Germinal center (tissue), 1 donor: ENCODE measurements around the gene COG8.
A peak's percentile ranks its signal among the peaks of the same experiment; 100 is the strongest.
"Not testable (repeated sequence)": the region's sequence is repeated elsewhere in the genome, so short reads cannot be mapped to it uniquely, and the experiment has no call there.

Experiments
- DNase-seq: peaks from one replicate; pipeline ENCODE4 v3.0.0; 2012; ENCODE audit warnings: mixed read lengths, low spot score

Gene COG8

DNA sequence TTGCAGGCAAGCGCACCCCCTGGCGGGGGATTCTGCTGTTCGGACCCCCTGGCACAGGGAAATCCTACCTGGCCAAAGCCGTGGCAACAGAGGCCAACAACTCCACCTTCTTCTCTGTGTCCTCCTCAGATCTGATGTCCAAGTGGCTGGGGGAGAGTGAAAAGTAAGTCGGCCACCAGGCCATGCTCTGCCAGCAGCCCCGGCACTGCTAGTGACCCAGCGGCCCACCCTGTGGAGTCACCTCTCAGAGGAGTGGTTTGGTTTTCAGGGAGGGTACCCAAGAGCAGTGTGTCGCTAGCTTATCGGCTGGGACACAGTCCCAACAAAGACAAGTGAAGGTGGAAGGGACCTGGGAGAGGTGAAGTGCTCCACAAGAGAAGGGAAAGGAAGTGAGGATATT, 20.0 kb downstream of the COG8 start:
- no peak for DNase-seq

DNA sequence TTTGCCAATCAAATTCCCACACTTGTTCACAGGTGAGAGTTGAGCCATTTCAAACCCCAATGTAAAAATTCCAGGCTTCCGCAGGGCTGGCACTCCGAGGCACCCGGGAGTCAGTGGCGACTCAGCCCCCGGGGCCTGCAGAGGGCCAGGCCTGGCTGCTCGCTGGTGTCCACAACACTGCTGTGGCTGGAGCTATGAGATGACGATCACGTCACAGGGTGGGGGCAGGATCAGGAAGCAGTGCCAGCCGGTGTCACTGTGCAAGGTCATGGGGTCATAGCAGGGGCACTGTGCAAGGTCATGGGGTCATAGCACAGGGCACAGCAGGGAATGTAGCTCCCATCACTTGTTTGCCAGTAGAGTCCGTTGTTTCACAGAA, 20.5 kb downstream of the COG8 start:
- DNase-seq, result no peak

DNA sequence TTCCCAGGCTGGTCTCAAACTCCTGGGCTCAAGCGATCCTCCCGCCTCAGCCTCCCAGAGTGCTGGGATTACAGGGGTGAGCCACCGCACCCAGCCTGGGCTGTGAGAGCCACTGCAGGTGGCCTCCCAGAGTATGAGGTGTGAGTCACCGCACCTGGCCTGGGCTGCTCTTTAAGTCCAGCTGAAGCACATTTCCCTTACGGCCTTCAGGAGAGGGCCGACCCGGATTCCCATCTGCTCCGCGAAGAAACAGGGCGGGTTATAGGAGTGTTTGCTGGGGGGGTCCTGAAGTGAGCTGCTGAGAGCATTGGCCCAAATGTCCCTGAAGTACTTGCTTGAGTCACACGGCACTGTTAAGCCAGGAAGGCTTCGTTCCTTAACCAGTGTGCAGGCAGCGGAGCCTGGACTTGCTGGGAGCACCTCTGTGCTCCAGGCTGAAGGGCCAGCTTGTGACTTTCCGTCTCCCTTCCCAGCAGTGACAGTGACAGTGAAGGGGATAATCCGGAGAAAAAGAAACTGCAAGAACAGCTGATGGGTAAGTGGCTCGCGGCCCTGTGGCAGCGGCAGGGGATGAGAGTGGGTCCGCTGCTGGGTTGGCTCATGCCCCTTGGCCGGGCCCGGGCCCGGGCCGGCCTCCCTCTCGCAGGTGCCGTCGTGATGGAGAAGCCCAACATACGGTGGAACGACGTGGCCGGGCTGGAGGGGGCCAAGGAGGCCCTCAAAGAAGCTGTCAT, 21.0 kb downstream of the COG8 start:
- no peak for DNase-seq

DNA sequence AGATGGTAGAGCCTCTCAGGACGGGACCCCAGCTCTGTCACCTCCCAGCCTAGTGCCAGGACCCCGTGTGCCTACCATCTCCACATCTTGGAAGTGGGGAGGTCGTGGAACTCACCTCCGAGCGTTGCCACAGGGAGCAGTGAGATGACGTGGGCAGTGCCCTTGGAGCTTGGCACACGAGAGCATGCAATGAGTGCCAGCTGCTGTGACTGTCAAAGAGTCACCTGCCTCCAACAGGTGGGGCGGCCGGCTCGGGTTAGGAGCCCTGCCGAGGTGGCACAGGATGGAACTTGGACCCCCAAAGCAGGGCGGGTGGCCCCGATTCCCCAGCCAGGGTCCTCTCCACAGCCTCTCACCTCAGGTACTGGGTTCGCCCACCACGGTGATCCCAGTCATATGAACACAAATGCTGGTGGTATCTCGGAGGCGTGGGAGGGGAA, 22.7 kb downstream of the COG8 start:
- no peak for DNase-seq

DNA sequence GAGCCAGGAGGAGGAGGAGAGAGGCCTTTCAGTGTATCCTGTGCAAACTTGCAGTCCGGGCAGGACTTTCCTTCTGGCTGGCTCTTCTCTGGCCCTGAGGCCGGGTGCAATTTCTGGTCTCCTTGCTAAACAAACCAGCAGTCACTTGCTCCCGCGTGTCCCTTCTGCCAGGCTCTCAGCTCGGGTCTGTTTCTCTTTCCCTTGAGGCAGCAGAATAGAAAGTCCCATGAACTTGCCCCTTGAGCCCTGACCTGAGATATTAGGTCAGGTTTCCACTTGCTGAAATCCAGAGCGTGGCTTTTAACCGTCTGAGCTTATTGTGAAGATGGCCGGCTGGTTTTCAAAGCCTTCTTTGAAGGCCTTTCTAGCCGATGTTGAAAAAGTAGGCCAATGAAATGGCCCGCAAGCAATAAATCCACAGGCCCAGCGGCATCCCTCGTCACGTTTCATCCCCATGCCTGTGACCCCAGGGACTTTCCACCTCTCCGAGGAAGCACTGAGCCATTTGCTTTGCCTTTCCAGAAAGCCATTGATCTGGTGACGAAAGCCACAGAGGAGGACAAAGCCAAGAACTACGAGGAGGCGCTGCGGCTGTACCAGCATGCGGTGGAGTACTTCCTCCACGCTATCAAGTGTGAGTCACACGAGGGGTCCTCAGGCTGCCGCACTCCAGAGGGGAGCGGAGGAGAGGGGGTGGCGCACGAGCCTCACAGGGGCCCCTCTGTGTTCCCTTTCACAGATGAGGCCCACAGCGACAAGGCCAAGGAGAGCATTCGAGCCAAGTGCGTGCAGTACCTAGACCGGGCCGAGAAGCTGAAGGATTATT, 23.7 kb downstream of the COG8 start:
- DNase-seq, result no peak

DNA sequence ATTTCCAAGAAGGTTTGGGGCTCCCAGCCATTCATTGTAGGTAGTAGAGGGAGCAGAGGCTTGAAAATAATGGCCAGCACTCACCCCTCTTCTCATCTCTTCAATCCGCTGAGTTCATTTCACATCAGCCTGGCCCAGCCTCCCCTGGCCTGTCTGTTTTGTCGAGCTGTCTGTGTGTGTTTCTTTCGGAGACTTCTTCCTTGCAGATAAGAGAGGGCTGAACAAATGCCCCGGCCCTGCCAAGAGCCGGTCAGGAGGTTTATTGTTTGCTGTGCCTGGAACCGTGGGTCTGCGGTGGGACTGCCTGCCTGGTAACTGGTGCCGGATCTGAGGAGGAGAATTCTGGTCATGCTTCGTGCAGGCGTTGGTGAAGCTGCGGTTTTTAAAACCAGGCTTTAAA, 24.8 kb downstream of the COG8 start:
- no peak for DNase-seq

DNA sequence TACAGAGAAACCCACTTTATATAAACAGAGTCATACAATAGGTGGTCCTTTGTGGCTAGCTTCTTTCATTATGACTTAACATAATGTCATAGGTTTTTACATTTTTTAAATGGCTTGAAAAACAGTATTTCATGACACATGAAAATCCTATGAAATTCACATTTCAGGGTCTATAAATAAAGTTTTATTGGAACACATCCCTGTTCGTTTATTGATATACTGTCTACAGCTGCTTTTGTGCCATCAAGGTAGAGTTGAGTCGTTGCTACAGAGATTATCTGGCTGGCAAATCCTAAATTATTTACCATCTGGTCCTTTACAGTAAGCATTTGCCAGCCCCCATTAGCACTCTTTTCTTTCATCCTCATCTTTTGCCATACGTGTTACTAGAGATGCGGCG, 25.9 kb downstream of the COG8 start:
- no peak for DNase-seq

DNA sequence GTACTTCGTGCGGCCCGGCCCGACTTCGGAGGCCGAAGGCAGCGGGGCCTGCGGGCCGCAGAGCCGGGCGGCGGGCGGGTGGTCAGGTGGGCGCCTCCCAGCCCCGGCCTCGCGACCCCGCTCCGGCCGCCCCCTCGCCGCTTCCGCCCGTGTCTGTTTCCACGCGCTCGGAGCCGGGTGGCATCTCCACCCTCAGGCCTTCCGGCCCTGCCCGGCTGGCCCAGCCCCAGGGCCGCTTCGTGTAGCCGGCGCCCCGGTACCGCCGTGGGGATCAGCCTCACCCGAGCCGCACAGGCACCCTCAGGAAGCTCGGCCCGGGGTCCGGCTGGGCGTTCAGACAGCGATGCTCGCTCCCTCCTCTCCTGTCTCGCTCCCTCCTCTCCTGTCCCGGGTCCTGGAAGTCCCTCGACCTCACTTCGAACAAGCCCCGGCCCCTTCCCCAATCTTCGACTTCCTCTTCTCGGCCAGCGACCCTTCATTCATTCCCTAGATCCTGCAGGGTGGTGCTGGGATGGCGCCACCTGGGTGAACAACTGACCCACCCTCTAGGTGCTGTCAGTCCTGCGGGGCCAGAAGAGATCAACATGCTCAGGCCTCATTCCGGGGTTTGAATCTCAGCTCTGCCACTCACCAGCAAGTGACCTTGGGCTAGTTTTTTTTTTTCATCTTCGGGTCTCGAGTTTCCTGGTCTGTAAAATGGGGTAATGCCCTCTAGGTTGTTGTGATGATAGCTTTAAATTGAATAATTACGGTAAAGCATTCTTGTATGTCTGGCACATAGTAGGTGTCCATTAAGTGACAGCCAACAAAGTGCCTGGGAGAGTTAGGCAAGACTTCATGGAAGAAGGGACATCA, 27.6 kb downstream of the COG8 start:
- DNase-seq, result peak; percentile 60

DNA sequence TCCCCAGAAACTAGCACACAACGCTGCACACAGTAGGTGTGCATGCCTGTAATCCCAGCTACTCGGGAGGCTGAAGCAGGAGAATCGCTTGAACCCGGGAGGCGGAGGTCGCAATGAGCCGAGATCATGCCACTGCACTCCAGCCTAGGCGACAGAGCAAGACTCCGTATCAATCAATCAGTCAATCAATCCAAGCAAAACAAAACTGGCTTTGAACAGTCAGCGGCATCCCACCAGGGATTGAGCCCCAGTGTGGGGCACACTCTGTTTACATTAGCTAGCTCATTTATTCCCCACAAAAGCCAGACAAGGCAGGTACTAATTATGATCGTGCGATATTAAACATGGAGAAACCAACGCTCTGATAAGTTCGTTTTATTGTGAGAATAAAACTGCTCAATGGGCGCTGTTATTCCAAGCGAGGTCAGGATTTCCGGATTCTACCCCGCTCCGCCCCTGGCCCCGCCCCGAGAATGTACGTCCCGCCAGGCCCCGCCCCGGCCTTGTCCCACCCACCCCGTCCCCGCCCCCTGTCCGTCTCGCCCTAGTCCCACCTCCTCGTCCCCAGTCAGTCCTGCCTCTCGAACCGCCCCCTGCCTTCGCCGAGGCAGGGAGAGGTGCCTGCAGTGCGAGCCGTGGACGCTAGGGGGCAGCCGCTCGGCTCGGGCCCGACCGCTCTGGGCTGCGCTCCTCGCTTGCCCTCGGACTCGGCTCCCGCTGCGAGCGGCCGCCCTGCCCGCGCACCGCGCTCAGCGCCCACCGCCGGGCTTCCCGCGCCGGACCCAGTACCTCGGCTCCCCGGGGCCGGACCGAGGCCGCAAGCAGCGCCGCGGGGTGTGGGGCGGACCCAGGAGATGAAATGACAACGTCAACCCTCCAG, 28.5 kb downstream of the COG8 start, which contains the start of gene VPS4A:
Gene VPS4A, plus strand, starts transcription at position 698 of the 880 bp plus-strand sequence. Its CDS starts 162 bp downstream, at position 860.
- peak; percentile 98 for DNase-seq

DNA sequence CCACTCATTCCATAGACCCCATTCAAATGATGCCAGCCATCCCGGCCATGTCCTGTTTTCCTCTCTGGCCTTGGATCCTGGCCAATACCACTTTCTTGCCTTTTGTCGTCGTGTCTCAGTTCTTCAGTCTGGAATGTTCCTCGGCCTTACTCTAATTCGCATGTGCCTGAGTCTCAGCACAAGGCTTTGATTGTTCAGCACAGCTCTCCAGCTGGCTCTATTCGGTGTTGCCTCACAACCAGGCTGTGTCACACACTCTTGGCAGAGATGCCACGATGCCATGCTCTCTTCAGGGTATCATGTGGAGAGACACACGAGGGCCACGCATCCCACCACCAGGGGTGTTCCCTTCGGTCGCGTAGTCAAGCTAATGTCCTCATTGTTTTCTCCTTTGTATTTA, 30.0 kb downstream of the COG8 start:
- no peak for DNase-seq

DNA sequence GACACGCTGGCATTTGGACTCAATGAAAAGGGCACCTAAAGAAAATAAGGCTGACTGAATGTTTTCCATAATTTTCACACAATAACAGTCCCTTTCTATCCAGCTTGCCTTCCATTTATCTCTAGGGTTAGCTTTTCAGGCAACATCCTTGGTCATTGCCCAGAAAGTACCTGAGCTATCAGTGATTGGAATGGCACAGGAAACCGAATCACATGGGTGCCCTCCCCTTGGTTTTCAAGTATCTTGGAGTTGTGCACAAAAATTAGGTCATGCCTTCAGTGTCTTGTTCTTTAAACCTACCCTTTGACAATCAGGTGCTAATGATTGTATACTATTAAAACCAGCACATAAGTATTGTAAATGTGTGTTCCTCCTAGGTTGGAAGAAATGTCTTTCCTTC, 31.5 kb downstream of the COG8 start:
- no peak for DNase-seq

DNA sequence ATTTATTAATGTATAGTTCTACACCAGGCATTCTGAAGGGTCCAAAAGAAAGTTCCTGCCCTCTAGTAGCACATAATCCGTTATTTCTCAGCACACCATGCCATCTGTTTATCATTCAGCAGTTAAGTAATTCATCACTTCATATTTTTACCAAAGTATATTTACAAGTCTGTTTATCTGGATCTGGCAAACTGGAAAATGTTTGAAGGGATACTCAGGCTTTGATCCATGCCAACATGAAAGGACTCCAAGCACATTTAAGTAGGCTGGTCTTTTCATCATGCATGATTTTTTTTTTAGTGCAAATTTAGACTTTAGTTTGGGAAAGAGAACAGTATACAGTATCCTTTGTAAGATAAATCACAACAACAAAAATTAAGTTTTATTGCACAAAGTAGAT, 32.3 kb downstream of the COG8 start:
- no peak for DNase-seq

DNA sequence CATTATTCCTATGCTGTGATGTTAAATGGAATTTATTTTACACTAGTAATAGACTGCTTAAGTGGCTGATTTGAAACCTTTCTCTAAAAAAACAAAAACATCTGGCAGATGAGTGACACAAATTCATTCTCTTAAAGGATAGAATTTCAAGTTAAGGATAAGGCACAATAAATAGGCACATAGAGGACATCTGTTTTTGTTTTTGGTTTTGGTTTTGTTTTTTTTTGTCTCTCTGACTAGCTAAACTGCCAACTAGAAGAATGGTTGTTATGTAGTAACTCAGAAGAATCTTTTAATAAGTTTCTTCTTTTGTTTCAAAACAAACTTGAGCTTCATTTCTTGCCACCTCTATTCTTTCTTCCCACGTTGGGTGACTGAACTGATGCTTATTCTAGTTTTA, 33.3 kb downstream of the COG8 start:
- DNase-seq, result no peak

DNA sequence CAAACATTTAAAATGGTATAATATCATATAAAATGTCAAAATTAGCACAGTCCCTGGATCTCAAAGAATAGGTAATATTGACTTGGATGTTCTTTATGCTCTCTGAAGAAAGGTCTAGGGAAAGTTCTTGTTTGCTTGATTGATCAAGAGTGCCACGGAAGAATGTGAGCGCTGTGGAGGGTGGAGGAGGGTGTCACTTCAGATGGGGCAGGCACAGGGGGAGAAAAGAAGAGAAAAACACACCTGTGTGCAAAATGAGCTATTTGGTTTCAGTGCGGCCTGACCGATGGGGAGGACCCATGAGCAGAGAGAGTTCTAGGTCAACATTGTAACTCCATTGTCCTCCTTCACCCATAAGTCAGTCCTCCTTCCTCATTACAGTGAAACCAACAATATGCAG, 37.1 kb downstream of the COG8 start:
- no peak for DNase-seq

DNA sequence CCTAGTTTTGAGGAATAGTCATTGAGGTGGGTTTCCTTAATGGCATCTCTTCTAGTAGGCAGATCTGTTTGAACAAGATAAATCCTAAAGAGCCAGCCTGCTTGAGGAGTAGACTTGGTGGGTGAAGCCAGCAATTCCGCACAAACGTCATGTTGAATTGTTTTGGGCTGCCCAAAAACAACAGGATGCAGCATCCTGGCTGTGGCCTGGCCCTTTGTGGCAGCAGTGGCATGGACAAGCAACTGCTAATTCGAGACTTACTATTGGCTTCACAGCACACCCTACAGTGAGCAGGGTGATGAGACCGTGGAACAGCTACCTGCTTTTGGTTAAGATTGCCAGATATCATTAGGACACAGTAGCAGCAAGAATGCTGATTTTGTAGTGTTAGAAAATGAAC, 37.5 kb downstream of the COG8 start:
- DNase-seq, result no peak

DNA sequence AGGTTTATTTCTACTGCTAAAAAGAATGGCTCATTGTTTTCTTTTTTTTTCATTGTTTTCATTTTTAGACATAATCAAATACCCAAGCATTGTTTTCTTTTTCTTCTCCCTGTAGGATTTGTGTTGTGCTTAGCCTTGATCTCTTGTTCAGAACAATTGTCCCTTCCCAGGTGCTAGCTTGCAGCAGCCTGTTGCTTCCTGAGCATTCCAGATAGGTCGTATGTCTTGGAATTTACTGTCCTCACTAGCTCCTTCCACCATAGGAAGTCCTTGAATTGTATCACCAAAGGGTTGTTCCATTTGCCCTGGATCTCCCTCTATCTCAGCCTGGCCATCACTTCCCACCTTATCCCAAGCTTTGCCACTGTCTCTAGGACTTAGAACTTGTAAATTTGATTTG, 38.2 kb downstream of the COG8 start:
- no peak for DNase-seq

DNA sequence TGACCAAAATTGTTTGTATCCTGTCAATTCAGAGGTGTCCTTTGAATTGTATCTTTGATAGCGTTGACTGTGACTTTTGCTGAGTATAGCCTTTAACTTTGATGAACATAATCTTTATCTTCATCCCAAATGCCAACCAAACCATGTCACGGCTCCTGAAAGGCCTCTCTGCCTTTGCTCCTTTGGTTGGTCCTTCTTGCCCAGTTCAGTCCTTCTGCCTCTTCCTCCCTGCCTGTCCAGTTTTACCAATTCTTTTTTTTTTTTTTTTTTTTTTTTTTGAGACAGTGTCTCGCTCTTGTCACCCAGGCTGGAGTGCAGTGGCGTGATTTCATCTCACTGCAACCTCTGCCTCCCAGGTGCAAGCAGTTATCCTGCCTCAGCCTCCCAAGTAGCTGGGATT, 41.1 kb downstream of the COG8 start:
- DNase-seq, result no peak

DNA sequence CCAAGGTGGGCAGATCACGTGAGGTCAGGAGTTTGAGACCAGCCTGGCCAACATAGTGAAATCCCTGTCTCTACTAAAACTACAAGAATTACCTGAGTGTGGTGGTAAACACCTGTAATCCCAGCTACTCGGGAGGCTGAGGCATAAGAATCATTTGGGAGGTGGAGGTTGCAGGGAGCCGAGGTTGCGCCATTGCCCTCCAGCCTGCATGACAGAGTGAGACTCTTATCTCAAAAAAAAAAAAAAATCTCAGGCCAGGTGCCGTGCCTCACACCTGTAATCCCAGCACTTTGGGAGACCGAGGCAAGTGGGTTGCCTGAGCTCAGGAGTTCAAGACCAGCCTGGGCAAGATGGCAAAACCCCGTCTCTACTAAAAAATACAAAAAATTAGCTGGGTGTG, 42.6 kb downstream of the COG8 start:
- DNase-seq, result not testable (repeated sequence)

DNA sequence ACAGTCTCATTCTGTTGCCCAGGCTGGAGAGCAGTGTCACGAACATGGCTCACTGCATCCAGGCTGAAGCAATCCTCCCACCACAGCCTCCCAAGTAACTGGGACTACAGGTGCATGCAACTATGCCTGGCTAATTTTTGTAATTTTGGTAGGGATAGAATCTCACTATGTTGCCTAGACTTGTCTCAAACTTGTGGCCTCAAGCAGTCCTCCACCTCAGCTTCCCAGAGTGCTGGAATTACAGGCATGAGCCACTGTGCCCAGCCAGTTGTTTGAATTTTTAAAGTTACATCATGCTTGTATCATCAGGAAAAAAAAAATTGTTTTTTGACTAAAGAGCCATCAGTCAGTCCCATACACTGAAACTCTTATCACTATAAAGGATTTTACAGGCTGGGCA, 45.3 kb downstream of the COG8 start:
- DNase-seq, result no peak

DNA sequence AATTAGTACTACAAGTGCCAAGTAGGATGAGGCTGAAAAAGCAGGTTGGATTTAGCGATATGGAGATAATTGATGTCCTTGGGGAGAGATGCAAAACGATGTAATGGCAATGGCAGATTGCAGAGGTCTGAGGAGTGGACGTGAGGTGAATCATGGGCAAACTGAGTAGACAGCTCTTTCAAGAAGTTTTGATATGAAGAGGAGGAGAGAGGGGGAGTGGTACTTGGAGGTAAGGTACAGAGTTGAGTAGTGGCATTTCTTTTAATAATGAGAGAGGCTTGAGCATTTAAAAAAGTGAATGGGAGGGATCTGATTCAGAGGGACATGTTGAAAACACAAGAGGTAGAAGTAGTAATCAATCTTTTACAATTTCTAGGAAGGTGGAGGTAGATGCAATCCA, 46.0 kb downstream of the COG8 start:
- DNase-seq, result no peak

DNA sequence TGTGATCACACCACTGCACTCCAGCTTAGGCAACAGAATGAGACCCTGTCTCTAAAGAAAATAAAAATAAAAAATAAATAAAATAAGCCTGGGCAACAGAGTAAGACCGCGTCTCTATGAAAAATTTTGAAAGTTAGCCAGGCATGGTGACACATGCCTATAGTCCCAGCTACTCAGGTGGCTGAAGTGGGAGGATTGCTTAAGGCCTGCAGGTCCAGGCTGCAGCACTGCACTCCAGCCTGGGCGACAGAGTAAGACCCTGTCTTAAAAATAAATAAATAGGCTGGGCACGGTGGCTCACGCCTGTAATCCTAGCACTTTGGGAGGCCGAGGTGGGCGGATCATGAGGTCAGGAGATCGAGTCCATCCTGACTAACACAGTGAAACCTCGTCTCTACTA, 47.7 kb downstream of the COG8 start:
- DNase-seq, result not testable (repeated sequence)
